Stimulated activated naive CD8-positive, alpha-beta T cell treated with anti-CD3 and anti-CD28 coated beads, Interleukin-15, Interleukin-2, amounts not matched to agents 100 ng/mL and 50 ng/mL, for 24 hours (primary cell): ENCODE measurements around the gene SEC14L6.
"Not testable (repeated sequence)": the region's sequence is repeated elsewhere in the genome, so short reads cannot be mapped to it uniquely, and the experiment has no call there.

Source experiments
- H3K27ac Mint-ChIP-seq: one replicate; pipeline ENCODE4 v1.8.0; 2021; ENCODE audit warnings: mild to moderate bottlenecking, mixed read lengths
- H3K27me3 Mint-ChIP-seq: one replicate; pipeline ENCODE4 v1.8.0; 2021; ENCODE audit warnings: mixed read lengths
- H3K36me3 Mint-ChIP-seq: one replicate; pipeline ENCODE4 v1.8.0; 2021; ENCODE audit warnings: low read depth, mixed read lengths
- H3K4me1 Mint-ChIP-seq: one replicate; pipeline ENCODE4 v1.8.0; 2021; ENCODE audit warnings: low read depth, mixed read lengths
- H3K4me3 Mint-ChIP-seq: one replicate; pipeline ENCODE4 v1.8.0; 2021; ENCODE audit warnings: mild to moderate bottlenecking, mixed read lengths
- H3K9me3 Mint-ChIP-seq: one replicate; pipeline ENCODE4 v1.8.0; 2021; ENCODE audit warnings: mixed read lengths

Gene SEC14L6

DNA sequence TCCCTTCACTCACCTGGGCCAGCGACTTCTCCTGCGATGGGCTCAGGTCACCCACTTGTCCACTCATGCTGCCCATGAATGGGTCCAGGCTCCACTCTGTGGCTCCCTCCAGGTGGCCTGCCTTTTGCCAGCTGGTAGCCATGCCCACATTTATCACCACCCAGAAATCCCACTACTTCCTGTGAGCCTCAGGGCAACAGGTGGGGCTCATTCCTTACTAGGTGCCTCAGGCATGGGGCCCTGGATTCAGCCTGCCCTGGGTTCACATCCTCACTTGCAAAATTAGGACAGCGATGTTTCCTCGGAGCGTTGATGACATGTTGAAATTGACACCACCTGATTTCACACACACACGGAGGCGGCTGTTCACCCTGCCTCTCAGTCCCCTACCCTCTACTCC lies at the start of gene SEC14L6:
Gene SEC14L6 (minus strand): TSS at position 126 of the 400 bp plus-strand sequence. CDS start 59 bp downstream, at position 67.
- Mint-ChIP-seq H3K9me3 (no peaks in the 10 kb centered on the region), H3K36me3 (no peaks in the 10 kb centered on the region), H3K27me3 (peaks cover 24% of the 10 kb centered on the region), H3K4me1 (peaks cover 6% of the 10 kb centered on the region), H3K27ac (no peak within 1 kb of the TSS), H3K4me3 (no peak within 1 kb of the TSS)

DNA sequence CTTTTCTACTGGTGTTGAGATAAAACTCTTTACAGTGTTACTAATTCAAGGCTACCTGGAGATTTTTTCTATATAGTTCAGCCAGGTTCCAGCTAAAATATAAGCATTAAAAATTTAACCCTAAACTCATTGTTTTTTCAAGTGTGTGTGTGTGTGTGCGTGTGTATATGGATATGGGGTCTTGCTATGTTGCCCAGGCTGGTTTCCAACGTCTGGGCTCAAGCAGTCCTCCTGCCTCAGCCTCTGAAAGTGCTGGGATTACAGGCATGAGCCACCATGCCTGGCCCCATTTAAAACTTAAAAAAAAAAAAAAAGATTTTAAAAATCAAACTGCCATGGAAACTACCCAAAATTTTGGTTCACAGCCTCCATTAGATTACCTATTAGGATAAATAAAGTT lies 49.7 kb upstream of the SEC14L6 start:
- H3K27me3 Mint-ChIP-seq = no peaks in the 10 kb centered on the region
- H3K36me3 Mint-ChIP-seq = no peaks in the 10 kb centered on the region
- no peaks in the 10 kb centered on the region for H3K4me1 Mint-ChIP-seq
- no peak overlapping the region for H3K4me3 Mint-ChIP-seq
- H3K27ac Mint-ChIP-seq = no peak overlapping the region
- no peaks in the 10 kb centered on the region for H3K9me3 Mint-ChIP-seq

DNA sequence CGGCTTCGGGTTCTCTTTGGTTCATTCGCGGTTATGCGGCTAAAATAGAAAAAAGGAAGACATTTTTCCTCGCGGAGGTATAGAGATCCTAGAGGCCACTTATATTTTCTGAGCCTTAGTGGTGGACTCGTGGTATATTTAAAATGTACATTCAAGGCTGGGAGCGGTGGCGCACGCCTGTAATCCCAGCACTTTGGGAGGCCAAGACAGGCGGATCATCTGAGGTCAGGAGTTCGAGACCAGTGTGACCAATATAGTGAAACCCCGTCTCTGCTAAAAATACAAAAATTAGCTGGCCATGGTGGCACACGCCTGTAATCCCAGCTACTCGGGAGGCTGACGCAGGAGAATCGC lies 45.8 kb upstream of the SEC14L6 start:
- not testable (repeated sequence) for H3K4me3 Mint-ChIP-seq, H3K27me3 Mint-ChIP-seq, H3K4me1 Mint-ChIP-seq, H3K9me3 Mint-ChIP-seq, H3K27ac Mint-ChIP-seq
- peaks cover 31% of the 10 kb centered on the region for H3K36me3 Mint-ChIP-seq

DNA sequence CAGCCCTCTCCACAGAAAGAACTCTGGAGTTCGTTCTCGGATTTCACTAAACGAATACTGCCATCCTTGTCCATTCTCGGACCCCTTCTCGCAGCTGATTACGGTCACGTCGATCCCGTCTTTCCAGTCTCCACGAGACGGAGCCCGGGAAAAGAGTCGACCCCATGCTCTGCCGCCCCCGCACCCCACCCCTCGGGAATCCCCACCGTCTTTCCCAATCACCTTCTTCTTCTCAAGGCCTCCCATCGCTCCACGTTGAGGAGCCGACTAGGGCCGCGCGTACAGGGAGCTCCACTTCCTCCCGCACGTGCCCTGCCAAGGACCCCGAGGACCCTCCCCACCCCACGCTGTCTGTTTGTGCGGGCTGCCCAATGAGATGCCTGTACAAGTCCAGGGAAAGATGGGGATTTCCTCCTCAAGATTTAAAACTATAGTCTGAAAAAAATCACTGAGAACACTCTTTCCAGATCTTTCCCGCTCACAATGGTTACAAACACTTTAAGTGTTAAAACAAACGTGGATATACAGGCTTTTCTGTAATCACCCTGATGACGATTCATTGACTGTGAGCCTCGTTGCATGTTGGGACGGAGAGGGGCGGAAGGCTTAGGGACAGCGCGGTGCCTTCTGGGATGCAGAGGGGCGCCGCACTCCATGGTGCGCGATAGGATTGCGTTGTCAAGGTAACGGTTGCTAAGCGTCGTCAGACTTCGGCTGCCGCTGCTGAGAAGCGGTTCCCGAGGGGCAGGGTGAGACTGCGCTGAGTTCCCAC lies 45.2 kb upstream of the SEC14L6 start, which contains the start of gene PES1:
Gene PES1 (minus strand): TSS at position 323 of the 772 bp plus-strand sequence. CDS start 77 bp downstream, at position 246.
- no peaks in the 10 kb centered on the region for H3K27me3 Mint-ChIP-seq
- no peaks in the 10 kb centered on the region for H3K4me1 Mint-ChIP-seq
- no peaks in the 10 kb centered on the region for H3K9me3 Mint-ChIP-seq
- peaks cover 36% of the 10 kb centered on the region for H3K36me3 Mint-ChIP-seq
- no peak within 1 kb of the TSS for H3K27ac Mint-ChIP-seq
- H3K4me3 Mint-ChIP-seq = no peak within 1 kb of the TSS

DNA sequence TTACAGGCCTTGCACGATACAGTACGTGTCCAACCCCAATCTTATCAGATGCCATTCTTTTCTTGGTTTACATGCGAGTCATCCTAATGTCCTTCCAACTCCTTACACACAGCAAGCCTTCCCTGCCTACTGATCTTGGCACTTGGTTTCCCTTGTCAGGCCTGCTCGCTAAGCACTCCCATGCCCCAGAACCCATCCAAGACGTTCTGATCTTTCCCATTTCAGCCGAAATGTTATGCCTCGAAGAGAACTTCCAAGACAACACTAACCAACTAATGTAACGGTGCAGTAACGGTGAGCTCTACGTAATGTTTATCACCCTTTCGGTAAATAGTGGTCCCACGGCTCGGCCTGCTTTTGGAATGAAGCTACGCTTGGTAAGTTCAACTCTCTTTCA lies 44.6 kb upstream of the SEC14L6 start:
- H3K4me3 Mint-ChIP-seq = no peak overlapping the region
- H3K4me1 Mint-ChIP-seq = no peaks in the 10 kb centered on the region
- no peaks in the 10 kb centered on the region for H3K27me3 Mint-ChIP-seq
- peaks cover 42% of the 10 kb centered on the region for H3K36me3 Mint-ChIP-seq
- H3K9me3 Mint-ChIP-seq = no peaks in the 10 kb centered on the region
- H3K27ac Mint-ChIP-seq = no peak overlapping the region

DNA sequence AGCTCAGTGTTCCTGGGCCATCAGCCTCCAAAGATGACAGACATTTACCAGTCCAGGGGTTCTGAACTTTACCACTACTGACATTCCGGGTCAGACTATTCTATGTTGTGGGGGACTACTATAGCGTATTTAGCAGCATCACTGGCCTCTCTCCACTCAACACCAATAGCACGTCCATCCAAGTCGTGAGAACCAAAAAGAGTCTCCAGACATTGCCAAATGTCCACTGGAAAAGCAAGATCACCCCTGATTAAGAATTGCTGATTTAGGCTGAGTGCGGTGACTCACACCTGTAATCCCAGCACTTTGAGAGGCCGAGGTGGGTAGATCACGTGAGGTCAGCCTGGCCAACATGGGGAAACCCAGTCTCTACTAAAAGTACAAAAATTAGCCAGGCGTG lies 39.9 kb upstream of the SEC14L6 start:
- H3K9me3 Mint-ChIP-seq = no peaks in the 10 kb centered on the region
- no peaks in the 10 kb centered on the region for H3K27me3 Mint-ChIP-seq
- no peak overlapping the region for H3K27ac Mint-ChIP-seq
- H3K4me1 Mint-ChIP-seq = no peaks in the 10 kb centered on the region
- peaks cover 82% of the 10 kb centered on the region for H3K36me3 Mint-ChIP-seq
- H3K4me3 Mint-ChIP-seq = no peak overlapping the region

DNA sequence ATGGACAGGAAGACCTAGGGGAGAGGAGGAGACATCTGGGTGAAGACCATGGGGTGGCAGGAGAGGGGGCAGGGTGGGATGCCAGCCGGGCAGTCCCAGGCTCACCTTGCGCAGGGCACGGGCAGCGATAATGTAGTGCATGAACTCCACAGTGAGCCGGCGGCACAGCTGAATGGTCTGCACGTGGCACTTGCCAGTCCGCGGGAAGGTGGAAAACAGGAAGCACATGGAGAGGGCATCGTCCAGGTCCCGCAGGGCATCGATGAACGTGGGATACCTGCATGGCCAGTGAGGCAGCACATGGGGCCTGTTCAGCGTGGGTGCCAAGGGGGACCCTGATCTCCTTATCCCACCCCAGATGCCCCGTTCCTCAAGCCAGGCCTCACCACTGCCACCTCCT lies 37.9 kb upstream of the SEC14L6 start:
- peaks cover 89% of the 10 kb centered on the region for H3K36me3 Mint-ChIP-seq
- no peaks in the 10 kb centered on the region for H3K4me1 Mint-ChIP-seq
- no peaks in the 10 kb centered on the region for H3K9me3 Mint-ChIP-seq
- no peak overlapping the region for H3K4me3 Mint-ChIP-seq
- H3K27me3 Mint-ChIP-seq = no peaks in the 10 kb centered on the region
- no peak overlapping the region for H3K27ac Mint-ChIP-seq

DNA sequence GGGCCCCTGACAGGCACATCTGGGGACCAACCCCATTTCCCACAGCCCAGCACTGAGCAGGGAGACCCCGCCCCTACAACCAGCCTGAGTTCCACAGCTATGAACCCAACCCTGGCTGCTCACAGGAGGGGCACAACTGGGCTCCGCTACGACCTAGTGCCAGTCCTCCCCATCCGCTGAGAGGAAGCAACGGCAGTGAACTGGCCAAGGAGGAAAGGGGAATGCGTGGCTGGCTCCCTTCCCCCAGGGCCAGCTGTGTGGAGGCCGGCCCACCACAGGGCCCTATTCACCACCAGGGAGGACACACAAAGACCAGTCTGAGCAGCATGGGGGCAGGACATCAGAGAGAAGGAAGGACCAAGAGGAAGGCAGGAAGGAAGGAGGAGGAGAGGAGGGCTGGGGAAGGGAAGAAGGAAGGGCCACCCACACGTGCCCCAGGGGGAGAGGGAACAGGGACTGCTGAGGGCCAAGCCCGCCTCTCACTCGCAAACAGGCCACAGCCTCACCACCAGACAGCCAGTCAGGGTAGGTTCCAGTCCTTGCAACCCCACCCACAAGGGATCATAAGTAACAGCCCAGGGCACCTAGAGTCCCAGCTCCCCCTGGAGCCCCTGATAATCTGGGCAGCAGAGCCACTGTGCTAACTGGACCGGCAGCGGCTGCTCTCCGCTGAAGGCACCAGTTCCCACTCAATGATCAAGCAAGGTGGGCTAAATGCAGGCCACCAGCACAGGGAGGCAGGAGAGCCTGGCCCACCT lies 36.4 kb upstream of the SEC14L6 start:
- Mint-ChIP-seq H3K4me1 (no peaks in the 10 kb centered on the region), H3K27me3 (no peaks in the 10 kb centered on the region), H3K36me3 (peaks cover 88% of the 10 kb centered on the region), H3K4me3 (no peak overlapping the region), H3K27ac (no peak overlapping the region), H3K9me3 (no peaks in the 10 kb centered on the region)

DNA sequence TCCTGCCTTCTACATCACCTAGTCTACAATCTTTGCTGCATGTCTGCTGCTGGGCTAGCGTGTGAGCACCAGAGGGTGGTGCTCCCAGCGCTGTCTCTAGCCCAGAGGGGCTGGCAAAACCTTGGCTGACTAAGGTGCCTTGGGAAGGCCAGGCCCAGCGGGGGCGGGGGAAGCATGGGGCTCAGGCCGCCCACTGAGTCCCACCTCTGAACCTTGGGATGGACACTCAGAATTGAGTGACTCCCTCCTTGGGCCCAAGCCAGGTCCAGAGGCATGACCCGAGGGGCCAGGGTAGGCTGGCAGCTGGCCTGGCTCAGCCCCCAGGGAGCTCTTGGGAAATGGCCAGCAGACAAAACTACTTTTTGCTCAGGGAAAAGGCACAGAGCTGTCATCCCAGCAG lies 35.5 kb upstream of the SEC14L6 start:
- Mint-ChIP-seq H3K36me3 (peaks cover 88% of the 10 kb centered on the region), H3K27me3 (no peaks in the 10 kb centered on the region), H3K27ac (no peak overlapping the region), H3K9me3 (no peaks in the 10 kb centered on the region), H3K4me3 (no peak overlapping the region), H3K4me1 (no peaks in the 10 kb centered on the region)

DNA sequence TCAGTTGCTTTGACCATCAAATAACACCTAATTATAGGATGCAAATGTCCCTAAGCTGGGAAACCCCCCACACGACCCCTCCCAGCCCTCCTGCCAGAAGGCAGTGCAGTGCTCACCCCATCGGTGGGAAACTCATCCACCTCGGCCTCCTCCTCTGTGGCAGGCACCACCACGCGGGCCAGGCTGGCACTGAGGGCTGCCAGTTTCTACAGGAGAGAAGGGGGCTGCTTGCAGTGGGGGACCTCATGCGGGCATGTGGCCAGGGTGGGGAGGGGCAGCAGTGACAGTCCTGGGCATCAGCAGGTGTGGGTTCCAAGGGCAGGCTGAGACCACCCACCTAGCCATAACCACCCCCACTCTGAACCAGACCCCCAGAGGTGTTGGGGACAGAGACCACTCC lies 34.4 kb upstream of the SEC14L6 start:
- Mint-ChIP-seq H3K27me3 (no peaks in the 10 kb centered on the region), H3K4me3 (no peak overlapping the region), H3K4me1 (no peaks in the 10 kb centered on the region), H3K9me3 (no peaks in the 10 kb centered on the region), H3K36me3 (peaks cover 85% of the 10 kb centered on the region), H3K27ac (no peak overlapping the region)

DNA sequence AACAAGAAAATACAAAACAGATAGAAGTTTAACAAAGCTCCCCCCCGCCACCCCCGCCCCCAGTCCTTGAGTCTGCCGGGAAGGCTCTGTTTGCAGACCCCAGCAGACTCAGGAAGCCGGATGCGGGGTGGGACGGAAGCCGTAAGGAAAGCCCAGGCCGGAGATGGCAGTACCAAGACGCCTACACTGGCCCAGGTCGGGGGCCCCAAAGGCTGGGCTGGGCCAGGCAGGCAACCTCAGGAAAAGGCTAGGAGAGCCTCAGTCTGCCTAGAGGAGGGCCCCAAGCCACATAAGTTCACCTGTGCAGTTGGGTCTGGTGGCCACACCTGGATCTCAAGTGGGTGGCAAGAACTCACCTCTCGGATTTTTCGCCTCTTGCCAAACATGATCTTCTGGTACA lies 31.9 kb upstream of the SEC14L6 start:
- Mint-ChIP-seq H3K27ac (no peak overlapping the region), H3K9me3 (no peaks in the 10 kb centered on the region), H3K4me3 (no peak overlapping the region), H3K4me1 (no peaks in the 10 kb centered on the region), H3K36me3 (peaks cover 69% of the 10 kb centered on the region), H3K27me3 (no peaks in the 10 kb centered on the region)

DNA sequence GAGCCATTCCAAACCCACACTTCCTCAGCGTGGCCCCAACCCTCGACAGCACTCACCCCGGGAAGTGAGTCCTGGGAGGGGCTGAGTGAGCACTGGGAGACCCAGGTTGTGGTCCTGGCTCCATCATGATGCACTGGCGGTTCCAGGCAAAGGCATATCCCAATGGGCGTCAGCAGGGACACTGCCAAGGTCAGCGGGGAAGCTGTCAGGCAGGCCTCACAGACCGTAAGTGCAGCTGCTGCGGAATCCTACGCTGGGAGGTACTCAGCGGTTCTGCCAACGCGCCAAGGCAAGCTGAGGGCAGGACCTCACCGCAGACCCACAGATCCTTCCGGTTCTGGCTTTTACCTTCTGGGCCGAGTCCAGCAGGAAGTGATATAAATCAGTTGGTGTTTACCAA lies 29.3 kb upstream of the SEC14L6 start:
- Mint-ChIP-seq H3K27ac (no peak overlapping the region), H3K36me3 (peaks cover 49% of the 10 kb centered on the region), H3K4me3 (no peak overlapping the region), H3K9me3 (no peaks in the 10 kb centered on the region), H3K4me1 (no peaks in the 10 kb centered on the region), H3K27me3 (no peaks in the 10 kb centered on the region)

DNA sequence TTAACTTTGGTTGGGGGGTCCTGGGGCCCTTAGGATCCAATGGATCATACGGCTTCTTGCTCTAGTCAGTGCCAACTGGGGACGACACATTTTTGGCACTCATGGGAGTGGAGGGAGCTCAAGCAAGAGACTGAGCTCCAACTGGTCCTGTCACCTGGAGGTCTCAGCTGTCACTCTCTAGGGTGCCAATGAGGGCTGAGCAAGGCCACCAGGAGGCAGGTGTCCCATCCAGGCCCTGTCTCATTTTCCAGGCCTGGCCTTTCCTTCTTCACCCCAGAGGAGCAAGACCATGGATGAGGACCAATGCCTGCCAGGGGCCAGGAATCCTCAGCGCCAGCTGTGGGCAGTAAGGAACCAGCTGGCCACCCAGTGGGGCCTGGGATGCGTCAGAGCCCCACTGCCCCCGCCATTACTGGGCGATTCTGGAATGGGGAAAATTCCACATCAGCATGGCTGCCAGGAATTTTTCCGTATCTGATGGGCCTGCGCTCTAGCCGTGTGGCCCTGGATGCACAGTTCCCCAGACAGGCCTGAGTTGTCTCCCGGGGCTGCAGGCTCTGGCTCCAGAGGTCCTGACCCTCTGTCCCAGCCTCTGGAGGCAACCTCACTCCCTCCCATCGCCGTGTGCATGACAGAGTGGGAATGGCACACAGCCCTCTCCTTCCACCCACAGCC lies 28.6 kb upstream of the SEC14L6 start:
- peaks cover 42% of the 10 kb centered on the region for H3K36me3 Mint-ChIP-seq
- H3K4me1 Mint-ChIP-seq = no peaks in the 10 kb centered on the region
- H3K27me3 Mint-ChIP-seq = no peaks in the 10 kb centered on the region
- H3K27ac Mint-ChIP-seq = no peak overlapping the region
- no peaks in the 10 kb centered on the region for H3K9me3 Mint-ChIP-seq
- no peak overlapping the region for H3K4me3 Mint-ChIP-seq

DNA sequence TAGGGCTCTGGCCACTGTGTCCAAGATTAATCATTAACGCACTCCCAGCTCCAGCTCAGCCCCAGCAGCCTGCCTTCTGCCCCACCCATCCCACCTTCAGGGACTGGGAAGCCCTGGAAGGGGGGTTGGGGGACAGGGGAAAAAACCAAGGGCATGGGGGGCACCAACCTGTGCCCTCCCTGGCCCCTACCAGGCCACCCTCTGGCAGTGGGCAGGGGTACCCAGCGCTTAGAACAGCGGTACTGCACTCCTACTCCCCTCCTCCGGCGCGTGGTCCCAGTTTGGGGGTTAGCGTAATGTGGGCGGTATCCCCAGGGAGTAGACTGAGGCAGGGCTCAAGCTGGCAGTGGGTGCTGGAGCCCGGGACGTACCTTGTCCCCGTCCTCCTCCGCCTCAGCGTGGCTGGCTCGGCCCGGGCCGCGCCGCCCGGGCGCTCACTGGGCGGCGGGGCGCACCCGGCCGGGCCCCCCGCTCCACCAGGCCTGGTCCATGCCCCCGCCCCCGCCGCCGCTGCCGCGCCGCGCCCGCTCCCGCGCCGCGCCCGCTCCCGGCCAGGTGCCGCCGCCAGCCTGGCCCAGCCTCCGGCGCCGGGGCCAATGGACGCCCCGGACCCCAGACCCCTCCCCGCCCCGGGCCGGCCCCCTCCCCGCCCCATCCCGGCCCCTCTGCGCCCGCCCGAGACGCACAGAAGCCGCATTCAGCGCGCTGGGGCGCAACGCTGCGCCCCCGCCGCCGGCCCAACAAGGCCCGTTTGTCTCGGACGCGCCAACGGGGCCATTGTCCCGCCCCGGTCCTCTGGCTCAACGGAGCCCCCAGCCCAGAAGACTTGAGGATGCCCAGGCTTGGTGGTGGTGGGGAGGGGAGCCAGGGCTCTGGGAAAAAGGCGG lies 27.8 kb upstream of the SEC14L6 start, which contains the start of gene GAL3ST1:
Gene GAL3ST1 (minus strand): TSS at position 571 of the 887 bp plus-strand sequence. CDS start 17,273 bp downstream, outside the sequence.
- H3K4me1 Mint-ChIP-seq = no peaks in the 10 kb centered on the region
- H3K9me3 Mint-ChIP-seq = no peaks in the 10 kb centered on the region
- H3K27me3 Mint-ChIP-seq = no peaks in the 10 kb centered on the region
- H3K4me3 Mint-ChIP-seq = no peak within 1 kb of the TSS
- no peak within 1 kb of the TSS for H3K27ac Mint-ChIP-seq
- H3K36me3 Mint-ChIP-seq = peaks cover 34% of the 10 kb centered on the region
